ENCODE data around the gene ATXN1. TPM values are rescaled to one million over a fixed set of nuclear protein-coding genes. Genes with fewer than 3 reads are reported as not detected.

ATXN1 gene
- polyA plus RNA-seq, 1 donor from 2014 or later: 28.2 TPM

- no peak overlapping the region for H3K27ac ChIP-seq (ENCODE audit: low read length)
- H3K9me3 ChIP-seq (ENCODE audit: low read length): no peaks in the 10 kb centered on the region
- no peak overlapping the region for H3K4me3 ChIP-seq (ENCODE audit: low read length)
- H3K9me2 ChIP-seq (ENCODE audit: insufficient read depth, low read length): no peaks in the 10 kb centered on the region
- H2AFZ ChIP-seq (ENCODE audit: low read depth, low read length): no peak overlapping the region
- no peaks in the 10 kb centered on the region for H3F3A ChIP-seq (ENCODE audit: insufficient read depth, low read length, poor library complexity, severe bottlenecking)
- no peaks in the 10 kb centered on the region for H3K79me2 ChIP-seq (replicated peaks; ENCODE audit: insufficient read depth, low read length)
- peaks cover 2% of the 10 kb centered on the region for H3K36me3 ChIP-seq (ENCODE audit: insufficient read depth, low read length)
- TF ChIP-seq CTCF (IDR thresholded peaks at IDR 0.05; ENCODE audit: poor library complexity, severe bottlenecking): no peak
- TF ChIP-seq POLR2AphosphoS5 (IDR thresholded peaks at IDR 0.05): no peak
- no peak for TF ChIP-seq REST (IDR thresholded peaks at IDR 0.05; ENCODE audit: borderline replicate concordance)
- no peak for TF ChIP-seq SMC3 (conservative IDR thresholded peaks at IDR 0.05; ENCODE audit: poor library complexity)
- no peak for TF ChIP-seq MXI1 (conservative IDR thresholded peaks at IDR 0.05; ENCODE audit: poor library complexity, severe bottlenecking)
- TF ChIP-seq RAD21 (conservative IDR thresholded peaks at IDR 0.05): no peak
- no peak for TF ChIP-seq TAF1 (IDR thresholded peaks at IDR 0.05; ENCODE audit: low read depth)
- no peak for TF ChIP-seq EZH2 (IDR thresholded peaks at IDR 0.05; ENCODE audit: borderline replicate concordance, insufficient read depth, low read length, poor library complexity, severe bottlenecking)
- TF ChIP-seq EP300 (conservative IDR thresholded peaks at IDR 0.05; ENCODE audit: poor library complexity, severe bottlenecking): no peak
- H3K9ac ChIP-seq (ENCODE audit: low read length): no peak overlapping the region
- no peaks in the 10 kb centered on the region for H4K20me1 ChIP-seq (ENCODE audit: insufficient read depth)
- H3K4me2 ChIP-seq (ENCODE audit: low read length): no peak overlapping the region
- no peaks in the 10 kb centered on the region for H3K27me3 ChIP-seq (ENCODE audit: insufficient read depth, low read depth, low read length)
Observed at GRCh38 chr6:16487996-16488674, 273.1 kb downstream of the ATXN1 start.

- Histone ChIP-seq H3F3A (ENCODE audit: insufficient read depth, low read length, poor library complexity, severe bottlenecking) (no peaks in the 10 kb centered on the region), H3K9ac (ENCODE audit: low read length) (no peak overlapping the region), H3K4me3 (ENCODE audit: low read length) (no peak overlapping the region), H3K36me3 (ENCODE audit: insufficient read depth, low read length) (peaks cover 7% of the 10 kb centered on the region), H3K27ac (ENCODE audit: low read length) (no peak overlapping the region), H3K79me2 (replicated peaks; ENCODE audit: insufficient read depth, low read length) (no peaks in the 10 kb centered on the region), H3K4me2 (ENCODE audit: low read length) (no peak overlapping the region), H3K9me3 (ENCODE audit: low read length) (no peaks in the 10 kb centered on the region), H3K27me3 (ENCODE audit: insufficient read depth, low read depth, low read length) (no peaks in the 10 kb centered on the region), H4K20me1 (ENCODE audit: insufficient read depth) (no peaks in the 10 kb centered on the region), H2AFZ (ENCODE audit: low read depth, low read length) (no peak overlapping the region), H3K9me2 (ENCODE audit: insufficient read depth, low read length) (no peaks in the 10 kb centered on the region)
- TF ChIP-seq EZH2 (IDR thresholded peaks at IDR 0.05; ENCODE audit: borderline replicate concordance, insufficient read depth, low read length, poor library complexity, severe bottlenecking) (no peak), SMC3 (conservative IDR thresholded peaks at IDR 0.05; ENCODE audit: poor library complexity) (no peak), EP300 (conservative IDR thresholded peaks at IDR 0.05; ENCODE audit: poor library complexity, severe bottlenecking) (no peak), REST (IDR thresholded peaks at IDR 0.05; ENCODE audit: borderline replicate concordance) (no peak), TAF1 (IDR thresholded peaks at IDR 0.05; ENCODE audit: low read depth) (no peak), RAD21 (conservative IDR thresholded peaks at IDR 0.05) (no peak), MXI1 (conservative IDR thresholded peaks at IDR 0.05; ENCODE audit: poor library complexity, severe bottlenecking) (no peak), CTCF (IDR thresholded peaks at IDR 0.05; ENCODE audit: poor library complexity, severe bottlenecking) (no peak), POLR2AphosphoS5 (IDR thresholded peaks at IDR 0.05) (no peak)
Observed at GRCh38 chr6:16486661-16487060, 274.6 kb downstream of the ATXN1 start.

Measured in neural cell (in vitro differentiated cells).